Measurements from ENCODE around the gene MTHFD1L. TPM values are rescaled to one million over a fixed set of nuclear protein-coding genes. Genes with fewer than 3 reads are reported as not detected.
"Not testable (repeated sequence)": the region's sequence is repeated elsewhere in the genome, so short reads cannot be mapped to it uniquely, and the experiment has no call there.

MTHFD1L gene
- total RNA-seq, 1 donor from 2014 or later: 45.6 TPM

DNA sequence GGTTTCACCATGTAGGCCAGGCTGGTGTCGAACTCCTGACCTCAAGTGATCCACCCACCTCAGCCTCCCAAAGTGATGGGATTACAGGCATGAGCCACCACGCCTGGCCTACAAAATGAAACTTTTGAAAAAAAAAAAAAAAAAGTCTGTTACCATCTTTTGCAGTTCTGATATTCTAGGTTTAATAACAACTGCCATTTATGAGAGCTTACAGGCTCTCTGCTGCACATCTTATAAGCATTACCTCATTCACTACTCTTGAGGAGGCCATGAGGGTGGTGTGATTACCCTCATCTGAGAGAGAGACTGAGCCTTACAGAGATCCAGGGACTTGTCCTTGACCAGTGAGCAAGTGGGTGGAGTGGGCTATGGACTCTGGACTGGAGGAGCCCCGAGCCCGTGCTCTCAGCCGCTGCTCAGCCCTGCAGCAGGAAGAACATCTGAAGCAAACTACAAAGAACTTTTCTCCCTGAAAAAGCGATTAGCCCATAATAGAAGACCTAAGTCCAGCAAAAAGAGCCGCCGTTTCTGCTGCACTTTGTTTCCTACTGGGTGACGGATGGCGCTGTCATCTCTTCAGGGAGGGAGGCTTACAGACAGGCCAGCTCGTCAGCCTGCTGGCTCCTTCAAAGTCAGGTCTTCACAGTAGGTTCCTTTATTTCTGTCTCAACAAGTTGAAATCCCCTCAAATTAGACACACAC, 254.5 kb downstream of the MTHFD1L start:
- DNase-seq (ENCODE audit: low read depth in 2 of 2): no peak

DNA sequence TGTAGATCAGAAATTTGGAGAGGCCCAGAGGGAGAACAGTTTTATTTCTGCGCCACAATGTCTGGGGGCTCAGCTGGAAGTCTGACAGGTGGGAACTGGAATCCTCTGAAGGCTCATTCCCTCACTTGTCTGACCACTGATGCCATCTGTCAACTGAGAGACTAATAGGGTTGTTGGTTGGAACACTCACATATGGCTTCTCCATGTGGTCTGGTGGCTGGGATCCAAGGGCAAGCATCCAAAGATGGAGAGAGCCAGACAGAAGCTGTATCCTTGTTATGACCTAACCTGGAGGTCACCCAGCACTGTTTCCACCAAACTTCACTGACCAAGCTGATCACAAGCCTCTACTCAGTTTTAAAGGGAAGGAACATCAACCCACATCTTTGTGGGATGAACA, 256.4 kb downstream of the MTHFD1L start:
- DNase-seq (ENCODE audit: low read depth in 2 of 2): peak in 1 of 2 donors; percentile 73

DNA sequence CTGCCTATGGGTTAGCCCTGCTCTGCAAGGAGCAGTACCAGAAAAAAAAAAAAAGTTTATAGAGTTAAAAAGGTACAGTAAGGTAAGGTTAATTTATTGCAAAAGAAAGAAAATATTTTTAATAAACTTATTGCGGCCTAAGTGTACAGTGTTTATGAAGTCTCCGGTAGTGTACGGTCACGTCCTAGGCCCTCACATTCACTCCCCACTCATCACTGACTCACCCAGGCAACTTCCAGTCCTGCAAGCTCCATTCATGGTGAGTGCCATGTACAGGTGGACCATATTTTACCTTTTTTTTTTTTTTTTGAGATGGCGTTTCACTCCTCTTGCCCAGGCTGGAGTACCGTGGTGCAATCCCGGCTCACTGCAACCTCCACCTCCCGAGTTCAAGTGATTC, 258.1 kb downstream of the MTHFD1L start:
- DNase-seq (ENCODE audit: low read depth in 2 of 2): not testable (repeated sequence)

- DNase-seq (ENCODE audit: low read depth in 2 of 2): not testable (repeated sequence)
Observed at GRCh38 chr6:151125242-151125641, 259.7 kb downstream of the MTHFD1L start.

DNA sequence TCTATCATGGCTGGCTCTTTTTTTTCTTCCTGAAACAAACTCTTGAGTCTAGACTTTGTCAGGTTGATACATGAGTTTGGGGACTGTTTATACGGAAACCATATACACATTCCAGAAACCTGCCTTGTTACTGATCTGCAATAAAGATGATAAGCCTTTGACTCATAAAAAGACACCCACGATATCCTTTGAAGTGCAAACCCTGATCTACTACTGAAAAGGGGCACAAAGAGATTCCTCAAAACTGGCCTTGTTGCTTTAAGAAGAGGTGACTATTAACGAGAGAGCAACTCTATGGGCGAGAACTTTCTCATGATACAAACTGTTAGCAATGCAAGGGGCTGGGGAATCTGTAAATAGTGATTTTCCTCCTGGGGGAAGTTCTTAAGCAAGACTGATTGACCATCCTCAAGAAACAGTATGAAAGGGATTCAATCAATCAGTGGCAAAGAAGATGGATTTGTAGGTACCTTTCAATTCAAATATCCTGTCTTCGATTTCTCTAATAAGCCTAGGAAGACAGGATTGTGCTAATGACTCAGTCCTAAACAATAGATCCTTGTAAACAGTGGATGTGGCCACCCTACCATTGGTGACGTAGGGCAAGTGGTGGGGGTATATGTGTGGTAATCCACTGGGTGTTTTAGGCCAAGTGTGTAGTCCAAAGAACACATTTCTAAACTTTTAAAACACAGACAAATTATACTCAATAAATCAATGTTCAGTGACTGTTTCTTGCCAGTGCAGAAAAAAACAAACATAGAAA, 260.3 kb downstream of the MTHFD1L start:
- peak in 1 of 2 donors; percentile 60 for DNase-seq (ENCODE audit: low read depth in 2 of 2)

DNA sequence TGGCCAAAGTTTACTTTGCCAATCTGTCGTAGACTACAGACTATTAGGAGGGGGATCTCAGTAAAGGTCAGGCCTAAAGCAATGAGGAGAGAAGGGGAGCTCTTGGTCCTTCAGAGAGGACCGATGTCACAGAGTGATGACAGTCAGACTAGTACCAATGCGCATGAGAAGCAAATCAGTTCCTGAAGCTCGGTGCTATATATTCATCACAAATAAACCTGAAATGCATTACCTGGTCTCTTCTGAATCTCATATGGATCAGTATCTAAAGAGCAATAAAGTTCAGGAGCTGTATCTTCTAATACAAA, 260.9 kb downstream of the MTHFD1L start:
- DNase-seq (ENCODE audit: low read depth in 2 of 2): not testable (repeated sequence)

DNA sequence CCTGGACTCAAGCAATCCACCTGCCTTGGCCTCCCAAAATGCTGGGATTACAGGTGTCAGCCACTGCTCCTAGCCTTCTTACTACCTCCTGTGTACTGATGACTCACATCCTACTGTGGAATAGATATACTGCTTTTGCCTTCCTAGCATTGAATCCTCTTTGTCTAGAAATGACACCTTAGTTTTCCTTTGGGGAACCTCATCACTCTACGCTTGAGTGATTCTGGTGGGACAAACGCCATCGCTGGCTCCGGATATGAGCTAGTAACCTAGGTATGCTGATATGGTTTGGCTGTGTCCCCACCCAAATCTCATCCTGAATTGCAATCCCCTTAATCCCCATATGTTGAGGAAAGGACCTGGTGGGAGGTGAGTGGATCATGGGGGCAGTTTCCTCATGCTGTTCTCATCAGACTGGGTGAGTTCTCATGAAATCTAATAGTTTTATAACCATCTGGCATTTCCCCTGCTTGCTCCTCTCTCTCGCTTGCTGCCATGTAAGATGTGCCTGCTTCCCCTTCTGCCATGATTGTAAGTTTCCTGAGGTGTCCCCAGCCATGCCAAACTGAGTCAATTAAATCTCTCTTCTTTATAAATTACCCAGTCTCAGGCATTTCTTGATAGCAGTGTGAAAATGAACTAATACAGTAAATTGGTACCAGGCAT, 261.8 kb downstream of the MTHFD1L start:
- not testable (repeated sequence) for DNase-seq (ENCODE audit: low read depth in 2 of 2)

GRCh38 chr6:151128763-151129370, 263.4 kb downstream of the MTHFD1L start:
- no peak for DNase-seq (ENCODE audit: low read depth in 2 of 2)

DNA sequence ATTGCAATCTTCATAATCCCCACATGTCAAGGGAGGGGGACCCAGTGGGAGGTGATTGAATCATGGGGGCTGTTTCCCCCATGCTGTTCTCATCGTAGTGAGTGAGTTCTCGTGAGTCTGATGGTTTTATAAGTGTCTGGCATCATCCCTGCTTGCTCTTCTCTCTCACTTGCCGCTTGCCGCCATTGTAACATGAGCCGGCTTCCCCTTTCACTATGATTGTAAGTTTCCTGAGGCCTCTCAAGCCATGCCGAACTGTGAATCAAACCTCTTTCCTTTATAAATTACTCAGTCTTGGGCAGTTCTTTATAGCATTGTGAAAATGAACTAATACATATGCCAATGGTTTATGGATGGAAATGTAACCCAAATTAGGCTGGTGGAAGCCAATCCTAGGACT, 264.8 kb downstream of the MTHFD1L start:
- DNase-seq (ENCODE audit: low read depth in 2 of 2): no peak

DNA sequence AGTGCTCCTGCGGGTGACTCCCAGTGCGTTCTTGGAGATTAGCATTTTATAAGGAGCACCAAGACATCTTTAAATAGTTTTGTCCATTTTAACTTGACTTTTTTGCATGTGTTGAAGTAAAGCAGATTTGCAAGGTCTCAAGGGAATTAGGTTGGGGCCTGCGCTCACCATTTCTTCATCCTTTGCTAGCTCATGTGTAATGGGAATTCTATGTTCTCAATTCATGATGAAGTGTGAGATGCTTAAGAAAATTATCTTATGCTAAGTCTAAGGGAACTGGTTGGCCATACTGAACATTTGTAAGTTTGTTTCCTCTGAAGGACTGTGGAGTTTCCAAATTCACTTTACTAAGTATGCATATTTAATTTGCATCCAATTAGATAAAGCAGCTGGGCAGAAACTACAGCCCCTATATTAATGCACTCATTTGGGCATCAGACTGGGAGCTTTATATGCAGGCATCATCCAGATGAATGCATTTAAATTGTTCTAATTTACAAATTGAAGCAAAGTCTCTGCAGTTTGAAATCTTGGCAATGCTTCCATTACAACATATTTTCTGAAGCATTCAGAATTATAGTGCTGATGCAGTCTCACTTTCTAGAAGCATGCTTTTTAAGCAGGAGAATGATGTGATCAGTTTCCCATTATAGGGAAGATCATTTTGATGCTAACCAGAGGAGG, 266.0 kb downstream of the MTHFD1L start:
- no peak for DNase-seq (ENCODE audit: low read depth in 2 of 2)

DNA sequence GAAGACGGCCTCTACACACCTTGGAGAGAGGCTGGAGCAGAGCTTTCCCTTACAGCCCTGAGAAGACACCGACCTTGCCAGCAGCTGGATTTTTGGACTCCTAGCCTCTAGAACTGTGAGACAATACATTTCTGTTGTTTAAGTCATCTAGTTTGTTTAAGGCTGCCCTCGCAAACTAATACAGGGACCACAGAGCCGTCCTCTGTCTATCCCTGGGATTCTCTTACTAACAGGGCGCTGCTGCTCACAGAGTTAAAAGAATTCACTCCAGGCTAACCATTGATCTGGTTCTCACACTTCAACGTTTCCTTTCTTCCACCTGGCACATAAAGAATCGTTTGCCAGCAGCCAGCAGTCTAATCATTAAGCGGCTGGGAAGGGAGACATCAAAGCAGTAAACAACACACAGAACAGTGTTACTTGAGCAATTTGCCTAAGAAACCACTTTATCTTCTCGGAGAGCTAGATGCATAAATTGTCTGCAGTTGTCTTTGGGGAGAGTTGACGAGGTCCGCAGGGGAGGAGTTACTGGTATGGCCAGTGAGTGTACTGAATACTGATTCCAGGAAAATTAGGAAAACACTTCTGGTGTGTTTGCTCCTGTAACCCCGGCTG, 270.7 kb downstream of the MTHFD1L start:
- no peak for DNase-seq (ENCODE audit: low read depth in 2 of 2)

- DNase-seq (ENCODE audit: low read depth in 2 of 2): no peak
Observed at GRCh38 chr6:151137542-151137941, 272.0 kb downstream of the MTHFD1L start.

DNA sequence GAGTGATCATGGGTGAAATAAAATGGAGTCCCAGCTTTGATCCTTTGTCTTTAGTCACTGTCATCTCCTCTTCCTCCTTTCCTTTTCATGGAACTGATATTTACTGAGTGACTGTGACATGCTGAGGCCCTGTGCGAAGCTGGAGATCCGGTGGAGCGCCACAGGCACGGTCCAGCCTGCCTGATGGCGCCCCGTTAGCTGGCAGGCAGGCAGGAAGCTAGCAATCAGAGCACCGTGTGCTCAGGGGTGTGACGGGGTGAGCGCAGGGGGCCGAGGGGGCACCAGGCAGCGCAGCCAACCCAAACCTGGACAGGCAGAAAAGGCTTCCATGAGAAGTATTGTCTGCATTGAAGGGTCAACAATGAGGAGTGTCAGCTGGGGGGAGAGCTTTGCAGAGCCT, 274.0 kb downstream of the MTHFD1L start:
- peak in 1 of 2 donors; percentile 55 for DNase-seq (ENCODE audit: low read depth in 2 of 2)

DNA sequence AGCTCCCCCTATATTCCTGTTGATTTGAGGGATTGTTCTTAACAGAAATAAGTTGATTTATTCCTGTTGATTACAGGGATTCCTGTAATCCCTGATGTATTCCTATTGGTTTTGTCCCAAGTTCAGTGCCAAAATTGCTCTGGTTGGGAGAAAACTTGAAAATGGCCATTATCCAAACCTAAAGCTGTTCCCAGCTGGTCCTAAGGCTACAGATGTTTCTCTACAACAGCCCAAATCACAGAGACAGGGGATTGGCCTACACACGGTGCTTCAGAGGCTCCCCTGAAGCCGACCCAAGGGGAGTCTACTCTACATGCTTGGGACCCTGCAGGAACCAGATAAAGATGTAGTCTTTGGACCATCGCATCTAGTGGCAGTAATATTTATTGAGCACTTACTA, 275.3 kb downstream of the MTHFD1L start:
- DNase-seq (ENCODE audit: low read depth in 2 of 2): no peak

GRCh38 chr6:151141685-151142084, 276.2 kb downstream of the MTHFD1L start:
- peak; percentile 53 to 77 for DNase-seq (ENCODE audit: low read depth in 2 of 2)

GRCh38 chr6:151142676-151143075, 277.2 kb downstream of the MTHFD1L start:
- DNase-seq (ENCODE audit: low read depth in 2 of 2): no peak

DNA sequence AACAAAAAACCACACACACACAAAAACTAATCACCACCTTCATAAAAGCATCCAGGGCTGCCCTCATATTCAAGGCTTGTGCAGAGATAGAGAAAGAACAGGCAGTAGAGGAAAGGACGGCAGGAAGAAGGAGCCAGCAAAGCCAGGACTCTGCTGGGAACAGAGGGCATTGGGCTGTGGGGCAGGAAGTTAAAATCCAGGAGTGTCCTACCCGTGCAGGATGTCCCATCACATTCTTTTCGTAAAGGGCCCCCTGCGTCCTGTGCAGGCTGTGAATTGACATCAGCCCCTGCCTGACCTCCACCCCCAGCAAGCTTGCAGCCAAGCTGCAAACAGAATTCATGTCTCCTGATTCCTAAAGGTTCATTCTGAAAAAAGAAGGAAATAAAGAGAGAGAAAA, 277.8 kb downstream of the MTHFD1L start:
- DNase-seq (ENCODE audit: low read depth in 2 of 2): peak in 1 of 2 donors; percentile 75

DNA sequence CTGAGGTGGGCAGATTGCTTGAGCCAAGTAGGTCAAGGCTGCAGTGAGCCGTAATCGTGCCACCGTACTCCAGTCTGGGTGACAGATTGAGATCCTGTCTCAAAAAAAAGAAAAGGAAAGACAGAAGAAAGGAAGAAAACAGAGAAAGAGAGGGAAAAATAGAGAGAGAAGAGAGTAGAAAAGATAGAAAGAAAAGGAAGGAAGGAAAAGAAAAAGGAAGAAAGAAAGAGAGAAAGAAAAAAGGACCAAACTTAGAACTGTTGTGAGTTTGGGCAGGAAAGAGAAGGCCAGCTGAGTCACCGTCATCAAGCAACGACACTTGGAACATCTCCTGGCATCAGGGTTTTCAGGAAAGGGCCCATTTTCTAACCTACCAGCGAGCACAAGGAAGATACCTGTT, 278.3 kb downstream of the MTHFD1L start:
- DNase-seq (ENCODE audit: low read depth in 2 of 2): no peak

- no peak for DNase-seq (ENCODE audit: low read depth in 2 of 2)
Observed at GRCh38 chr6:151147118-151147832, 281.8 kb downstream of the MTHFD1L start.

DNA sequence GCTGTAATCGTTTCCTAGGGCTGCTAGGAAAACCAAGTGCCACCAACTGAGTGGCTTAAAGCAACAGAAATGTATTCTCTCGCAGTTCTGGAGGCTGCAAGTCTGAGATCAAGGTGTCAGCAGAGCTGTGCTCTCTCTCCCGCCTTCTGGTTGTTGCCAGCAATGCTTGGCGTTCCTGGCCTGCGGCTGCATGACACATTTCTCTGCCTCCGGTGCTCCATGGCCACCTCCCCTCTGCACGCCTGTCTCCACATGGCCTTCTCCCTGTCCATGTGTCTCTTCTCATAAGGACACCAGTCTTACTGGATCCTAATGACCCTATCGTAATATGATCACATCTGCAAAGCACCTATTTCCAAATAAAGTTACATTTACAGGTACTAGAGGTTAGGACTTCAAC, 282.6 kb downstream of the MTHFD1L start:
- no peak for DNase-seq (ENCODE audit: low read depth in 2 of 2)

- DNase-seq (ENCODE audit: low read depth in 2 of 2): no peak
Observed at GRCh38 chr6:151149793-151150192, 284.3 kb downstream of the MTHFD1L start.

All from lung microvascular endothelial cell (primary cell).